IPS-18a (cell line): ENCODE results near the gene EFHD2.

Experiments
- H3K27ac ChIP-seq: one replicate; pipeline ENCODE4 v1.5.1; 2013; ENCODE audit warnings: low read length
- H3K27me3 ChIP-seq: one replicate; pipeline ENCODE4 v1.6.1; 2013; ENCODE audit warnings: mild to moderate bottlenecking, low read length; ENCODE audit not compliant: control insufficient read depth, insufficient read depth
- H3K36me3 ChIP-seq: one replicate; pipeline ENCODE4 v1.6.1; 2013; ENCODE audit warnings: low read depth, low read length; ENCODE audit not compliant: control insufficient read depth
- H3K4me1 ChIP-seq: one replicate; pipeline ENCODE4 v1.6.1; 2013; ENCODE audit warnings: low read depth, low read length; ENCODE audit not compliant: control insufficient read depth
- H3K4me3 ChIP-seq: one replicate; pipeline ENCODE4 v1.5.1; 2013; ENCODE audit warnings: low read length
- H3K9ac ChIP-seq: one replicate; pipeline ENCODE4 v1.6.1; 2013; ENCODE audit warnings: mild to moderate bottlenecking, low read length, moderate library complexity
- H3K9me3 ChIP-seq: one replicate; pipeline ENCODE4 v1.6.1; 2013; ENCODE audit warnings: low read depth, low read length; ENCODE audit not compliant: control insufficient read depth

The EFHD2 gene

GRCh38 chr1:15476927-15477326 is 67.2 kb downstream of the EFHD2 start:
- Histone ChIP-seq H3K27ac (no peak overlapping the region), H3K36me3 (no peaks in the 10 kb centered on the region), H3K9ac (no peak overlapping the region), H3K4me1 (no peaks in the 10 kb centered on the region), H3K27me3 (no peaks in the 10 kb centered on the region), H3K9me3 (no peaks in the 10 kb centered on the region), H3K4me3 (no peak overlapping the region)

GRCh38 chr1:15477646-15478212 is 68.0 kb downstream of the EFHD2 start:
- Histone ChIP-seq H3K27me3 (no peaks in the 10 kb centered on the region), H3K9me3 (no peaks in the 10 kb centered on the region), H3K4me3 (no peak overlapping the region), H3K36me3 (no peaks in the 10 kb centered on the region), H3K9ac (no peak overlapping the region), H3K27ac (no peak overlapping the region), H3K4me1 (no peaks in the 10 kb centered on the region)
